ENCODE results near the gene SEMA3F.

The SEMA3F gene

GRCh38 chr3:50140990-50141389, 14.1 kb upstream of the SEMA3F start:
- H3K27ac ChIP-seq: no peak overlapping the region
- no peak for TF ChIP-seq CTCF (conservative IDR thresholded peaks at IDR 0.05)

GRCh38 chr3:50146316-50146901, 8.7 kb upstream of the SEMA3F start:
- TF ChIP-seq CTCF (conservative IDR thresholded peaks at IDR 0.05): peak; percentile 44; the same call in 1 of the 2 replicates
- H3K27ac ChIP-seq: no peak overlapping the region

GRCh38 chr3:50147016-50147415, 8.1 kb upstream of the SEMA3F start:
- H3K27ac ChIP-seq: no peak overlapping the region
- TF ChIP-seq CTCF (conservative IDR thresholded peaks at IDR 0.05): no peak

GRCh38 chr3:50147447-50147846, 7.7 kb upstream of the SEMA3F start:
- no peak overlapping the region for H3K27ac ChIP-seq
- TF ChIP-seq CTCF (conservative IDR thresholded peaks at IDR 0.05): no peak

GRCh38 chr3:50147861-50148260, 7.3 kb upstream of the SEMA3F start:
- no peak overlapping the region for H3K27ac ChIP-seq
- TF ChIP-seq CTCF (conservative IDR thresholded peaks at IDR 0.05): no peak

- TF ChIP-seq CTCF (conservative IDR thresholded peaks at IDR 0.05): no peak
- no peak overlapping the region for H3K27ac ChIP-seq
These were observed 4.7 kb upstream of the SEMA3F start for GRCh38 chr3:50150404-50150750.

- no peak overlapping the region for H3K27ac ChIP-seq
- no peak for TF ChIP-seq CTCF (conservative IDR thresholded peaks at IDR 0.05)
These were observed 4.0 kb upstream of the SEMA3F start for GRCh38 chr3:50150863-50151686.
